ENCODE data around the gene IMMT. TPM values are rescaled to one million over a fixed set of nuclear protein-coding genes. Genes with fewer than 3 reads are reported as not detected.

Gene IMMT
- total and polyA plus RNA-seq, 11 donors = 62.0 to 315 (median 219) TPM

- Histone ChIP-seq H3K27ac (no peak overlapping the region), H3K9me3 (peaks cover 0 to 6% (median 0%) of the 10 kb centered on the region in 12 donors), H3K4me1 (peaks cover 0 to 29% (median 6%) of the 10 kb centered on the region in 12 donors), H3K4me3 (no peak overlapping the region), H3K36me3 (peaks cover 0 to 3% (median 0%) of the 10 kb centered on the region in 9 donors), H3K27me3 (no peaks in the 10 kb centered on the region)
- WGBS, 4 donors = 77 to 94% (median 86%) methylated on average over 6 of the region's 6 CpGs
- intact Hi-C loops (cut with DNase I) = no loop called here
- TF ChIP-seq POLR2A (IDR thresholded peaks at IDR 0.05) = no peak
- no peak for TF ChIP-seq CTCF (IDR thresholded peaks at IDR 0.05)
- ATAC-seq = no peak
- DNase-seq = no peak
These were observed 46.3 kb upstream of the IMMT start for GRCh38 chr2:86241611-86242010.

GRCh38 chr2:86240251-86240650 is 45.0 kb upstream of the IMMT start:
- 91 to 96% (median 94%) methylated on average over 14 of the region's 14 CpGs for WGBS, 4 donors
- no peak overlapping the region for H3K27ac ChIP-seq
- intact Hi-C loops (cut with DNase I) = no loop called here
- H3K27me3 ChIP-seq = no peaks in the 10 kb centered on the region
- DNase-seq (no peak), ATAC-seq (no peak)
- peaks cover 0 to 34% (median 6%) of the 10 kb centered on the region in 12 donors for H3K4me1 ChIP-seq
- peaks cover 0 to 6% (median 0%) of the 10 kb centered on the region in 12 donors for H3K9me3 ChIP-seq
- H3K4me3 ChIP-seq = no peak overlapping the region
- H3K36me3 ChIP-seq = peaks cover 0 to 3% (median 0%) of the 10 kb centered on the region in 9 donors
- TF ChIP-seq CTCF (IDR thresholded peaks at IDR 0.05) (no peak), POLR2A (IDR thresholded peaks at IDR 0.05) (no peak)

GRCh38 chr2:86239745-86240144 is 44.5 kb upstream of the IMMT start:
- no peak overlapping the region for H3K4me3 ChIP-seq
- H3K27ac ChIP-seq = no peak overlapping the region
- WGBS, 4 donors = 92 to 94% (median 92%) methylated on average over 8 of the region's 8 CpGs
- DNase-seq = no peak
- no peaks in the 10 kb centered on the region for H3K27me3 ChIP-seq
- ATAC-seq = no peak
- intact Hi-C loops (cut with DNase I) = no loop called here
- peaks cover 0 to 3% (median 0%) of the 10 kb centered on the region in 9 donors for H3K36me3 ChIP-seq
- peaks cover 0 to 6% (median 0%) of the 10 kb centered on the region in 12 donors for H3K9me3 ChIP-seq
- TF ChIP-seq POLR2A (IDR thresholded peaks at IDR 0.05) = no peak
- TF ChIP-seq CTCF (IDR thresholded peaks at IDR 0.05) = no peak
- H3K4me1 ChIP-seq = peaks cover 0 to 36% (median 8%) of the 10 kb centered on the region in 12 donors

GRCh38 chr2:86239326-86239725 is 44.1 kb upstream of the IMMT start:
- ATAC-seq (no peak), DNase-seq (no peak)
- peaks cover 0 to 2% (median 0%) of the 10 kb centered on the region in 12 donors for H3K9me3 ChIP-seq
- intact Hi-C loops (cut with DNase I) = no loop called here
- peaks cover 0 to 37% (median 12%) of the 10 kb centered on the region in 12 donors for H3K4me1 ChIP-seq
- no peaks in the 10 kb centered on the region for H3K27me3 ChIP-seq
- H3K4me3 ChIP-seq = no peak overlapping the region
- TF ChIP-seq POLR2A (IDR thresholded peaks at IDR 0.05) (no peak), CTCF (IDR thresholded peaks at IDR 0.05) (no peak)
- peaks cover 0 to 3% (median 0%) of the 10 kb centered on the region in 9 donors for H3K36me3 ChIP-seq
- 50 to 62% (median 58%) methylated on average over 4 of the region's 4 CpGs for WGBS, 4 donors
- H3K27ac ChIP-seq = no peak overlapping the region
